NB4 (cell line): Measurements from ENCODE around the gene RGS14.

Experiments
- CTCF ChIP-seq: IDR thresholded peaks from one replicate; pipeline ENCODE4 v1.5.1; 2012; ENCODE audit warnings: low read depth, low read length
- MYC ChIP-seq: IDR thresholded peaks from 2 replicates; pipeline ENCODE4 v1.6.1; 2011; ENCODE audit warnings: low read depth, low read length

GRCh38 chr5:177354711-177355110, 3.0 kb upstream of the RGS14 start:
- TF ChIP-seq CTCF (no peak), MYC (no peak)
